HG03175 (cell line): ENCODE measurements around the gene C1QC.

Source experiments
- ATAC-seq: cut with Tn5 transposase; IDR thresholded peaks from one replicate; pipeline ENCODE4 v1.9.1; 2021; ENCODE audit warnings: mild to moderate bottlenecking, moderate library complexity; ENCODE audit not compliant: unreplicated experiment

The C1QC gene

DNA sequence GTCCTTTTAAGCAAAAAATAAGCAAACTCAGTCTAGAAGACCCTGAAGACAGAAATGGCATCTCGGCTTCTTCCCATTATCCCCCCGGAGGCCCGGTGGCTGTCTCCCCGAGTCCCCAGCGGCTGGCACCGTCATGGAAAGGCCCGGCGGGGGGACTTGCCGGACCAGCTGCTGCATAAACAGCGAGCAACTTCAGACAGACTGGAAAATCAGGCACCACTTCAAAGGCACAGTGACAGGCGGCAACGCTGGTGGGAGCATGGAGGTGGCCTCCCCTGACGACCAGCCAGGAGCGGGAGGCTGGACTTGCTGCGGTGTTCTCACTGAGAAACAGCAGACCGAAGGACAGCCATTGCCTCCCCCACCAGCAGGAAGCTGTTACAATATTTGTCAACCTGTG is 25.4 kb upstream of the C1QC start:
- ATAC-seq: no peak

DNA sequence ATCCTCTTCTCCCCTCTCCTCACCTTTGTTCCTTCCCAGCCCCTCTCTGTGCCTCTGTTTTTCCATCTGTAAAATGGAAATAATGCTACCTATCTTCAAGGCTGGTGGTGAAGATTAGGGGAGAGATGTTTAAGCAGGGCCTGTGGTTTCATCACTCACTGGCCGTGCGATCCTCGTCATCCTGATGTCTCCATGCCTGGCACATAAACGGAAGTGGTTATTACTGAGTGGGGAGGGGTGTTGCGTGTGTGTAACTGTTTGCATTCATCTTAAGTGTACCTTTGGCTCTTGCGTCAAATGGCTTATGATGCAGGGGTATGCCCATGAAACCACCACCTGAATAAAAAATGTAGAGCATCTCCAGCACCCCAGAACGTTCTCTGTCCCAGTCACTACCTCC is 24.2 kb upstream of the C1QC start:
- no peak for ATAC-seq

- no peak for ATAC-seq
Measured at GRCh38 chr1:22619798-22620197, 23.6 kb upstream of the C1QC start.

DNA sequence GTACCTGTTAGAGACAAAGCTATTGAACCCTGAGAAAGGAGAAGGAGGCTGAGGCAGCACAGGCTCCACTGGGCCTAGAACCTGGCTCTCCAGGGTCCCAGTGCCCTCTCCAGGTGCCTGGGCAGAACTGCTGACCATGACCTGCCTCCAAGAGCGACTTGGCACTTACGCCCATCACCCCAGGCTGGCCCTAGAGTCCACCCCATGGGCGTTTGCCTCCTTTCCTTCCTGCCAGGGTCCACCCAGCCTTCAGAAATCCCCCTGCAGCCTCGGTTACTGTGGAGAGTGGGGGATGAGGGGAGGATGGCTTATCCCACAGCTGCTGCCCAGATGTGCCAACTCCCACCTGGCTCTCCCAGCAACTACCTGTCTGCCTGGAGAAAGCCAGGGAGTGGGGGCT is 21.7 kb upstream of the C1QC start:
- no peak for ATAC-seq

GRCh38 chr1:22625262-22625925 is 18.0 kb upstream of the C1QC start:
- ATAC-seq: no peak

DNA sequence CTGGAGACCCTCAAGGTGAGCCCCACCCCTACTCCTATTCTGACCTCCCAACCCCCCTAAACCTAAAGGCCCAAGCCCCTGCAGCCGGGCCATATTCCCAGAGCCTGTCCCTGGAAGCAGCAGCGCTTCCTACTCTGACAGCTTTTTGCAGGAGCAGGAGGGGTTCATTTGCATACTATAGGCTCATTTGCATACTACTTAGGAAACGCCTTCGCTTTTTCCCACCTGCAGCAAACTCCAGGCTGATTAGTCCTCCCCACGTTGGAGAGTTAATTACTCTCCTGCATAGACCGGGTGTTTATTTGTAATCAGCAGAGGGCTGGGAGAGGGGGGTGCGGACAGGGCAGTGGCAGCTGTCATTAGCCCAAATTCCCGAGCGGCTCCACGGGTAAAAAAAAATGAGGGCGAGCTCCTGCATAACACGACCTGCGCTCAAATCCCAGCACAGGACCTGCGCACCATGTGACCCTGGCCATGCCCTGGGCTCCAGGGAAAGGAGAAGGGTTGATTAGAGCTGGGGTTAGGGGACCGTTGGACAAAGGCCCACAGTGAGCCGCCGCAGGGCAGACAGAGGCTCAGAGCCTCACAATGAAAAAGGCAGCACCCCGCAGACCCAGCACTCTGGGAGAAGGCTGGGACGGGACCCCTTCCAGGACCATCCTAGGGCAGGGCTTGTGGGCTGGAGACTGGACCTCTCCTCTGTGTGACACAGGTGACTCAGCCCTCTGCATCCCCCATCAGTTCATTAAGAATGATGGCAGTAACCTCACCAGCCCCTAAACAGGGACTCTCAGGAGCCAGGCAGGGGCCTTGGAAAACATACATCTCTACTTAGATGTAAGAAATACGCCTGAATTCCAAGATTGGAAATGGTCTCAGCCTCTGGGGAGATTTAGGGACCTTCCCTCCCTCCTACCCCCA is 16.9 kb upstream of the C1QC start:
- no peak for ATAC-seq

- ATAC-seq: no peak
Measured at GRCh38 chr1:22627331-22627730, 16.1 kb upstream of the C1QC start.

DNA sequence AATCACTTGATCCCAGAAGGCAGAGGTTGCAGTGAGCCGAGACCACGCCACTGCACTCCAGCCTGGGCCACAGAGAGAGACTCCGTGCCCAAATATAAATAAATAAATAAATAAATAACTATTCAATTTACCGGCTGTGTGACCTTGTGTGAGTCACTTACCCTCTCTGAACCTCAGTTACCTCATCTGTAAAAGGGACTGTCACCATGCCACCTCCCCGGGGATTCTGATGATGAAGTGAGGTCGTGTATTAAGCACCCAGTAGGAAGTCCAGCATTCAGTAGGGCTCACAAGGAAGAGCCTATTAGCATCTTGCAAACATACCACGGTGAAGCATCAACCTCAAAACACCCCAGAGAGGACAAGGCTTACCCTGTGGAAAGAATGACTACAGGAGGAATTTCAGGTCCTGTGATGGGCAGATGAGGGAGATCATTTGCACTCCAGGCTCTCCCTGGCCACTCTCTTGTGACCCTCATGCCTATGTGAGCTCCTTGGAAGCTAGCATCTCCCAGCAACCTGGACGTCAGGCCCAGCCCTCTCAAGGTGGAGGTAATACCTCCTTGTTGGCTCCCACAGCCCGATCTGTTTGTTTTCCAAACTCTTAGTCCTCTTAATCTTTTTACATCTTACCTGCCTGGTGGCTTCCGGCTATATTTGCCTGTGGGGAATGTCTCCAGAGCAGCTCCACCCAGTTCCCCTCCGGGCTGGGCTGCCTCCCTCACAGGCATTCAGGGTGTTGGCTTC is 14.6 kb upstream of the C1QC start:
- ATAC-seq: no peak

GRCh38 chr1:22629886-22630285 is 13.5 kb upstream of the C1QC start:
- ATAC-seq: no peak

GRCh38 chr1:22633697-22634463 is 9.6 kb upstream of the C1QC start:
- ATAC-seq: no peak

DNA sequence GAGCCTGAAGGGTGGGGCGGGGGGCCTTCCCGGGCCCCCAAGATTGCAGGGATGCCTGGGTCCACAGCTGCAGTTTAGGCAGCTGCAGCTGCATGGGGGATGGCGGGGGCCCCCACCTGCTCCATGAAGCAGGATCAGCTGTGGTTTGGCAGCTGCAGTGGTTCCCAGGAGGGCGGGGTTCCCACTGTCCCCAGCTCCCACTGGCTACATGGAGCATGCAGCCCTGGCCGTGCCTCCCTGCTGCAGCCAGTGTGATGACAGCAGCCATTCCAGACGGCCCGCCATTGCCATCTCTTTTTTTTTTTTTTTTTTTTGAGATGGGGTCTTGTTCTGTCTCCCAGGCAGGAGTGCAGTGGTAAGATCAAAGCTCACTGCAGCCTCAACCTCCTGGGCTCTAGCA is 8.0 kb upstream of the C1QC start:
- ATAC-seq: no peak

DNA sequence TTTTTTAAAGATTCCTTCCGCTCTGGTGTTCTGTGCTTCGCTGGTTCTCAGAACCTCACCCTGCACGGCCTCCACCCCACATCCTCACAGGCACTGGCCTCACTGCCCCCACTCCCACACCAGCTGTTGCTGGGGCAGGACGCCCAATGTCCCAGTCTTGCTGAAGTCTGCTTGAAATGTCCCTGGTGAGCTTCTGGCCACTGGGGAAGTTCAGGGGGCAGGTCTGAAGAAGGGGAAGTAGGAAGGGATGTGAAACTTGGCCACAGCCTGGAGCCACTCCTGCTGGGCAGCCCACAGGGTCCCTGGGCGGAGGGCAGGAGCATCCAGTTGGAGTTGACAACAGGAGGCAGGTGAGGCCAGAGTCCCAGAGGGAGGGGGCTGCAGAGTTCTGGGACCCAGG is 7.1 kb upstream of the C1QC start, which contains the start of gene C1QA:
C1QA (plus strand) TSS at position 276 of the 400 bp plus-strand sequence. CDS start 989 bp downstream, outside the sequence.
- no peak for ATAC-seq

GRCh38 chr1:22636927-22637326 is 6.5 kb upstream of the C1QC start:
- ATAC-seq: no peak

DNA sequence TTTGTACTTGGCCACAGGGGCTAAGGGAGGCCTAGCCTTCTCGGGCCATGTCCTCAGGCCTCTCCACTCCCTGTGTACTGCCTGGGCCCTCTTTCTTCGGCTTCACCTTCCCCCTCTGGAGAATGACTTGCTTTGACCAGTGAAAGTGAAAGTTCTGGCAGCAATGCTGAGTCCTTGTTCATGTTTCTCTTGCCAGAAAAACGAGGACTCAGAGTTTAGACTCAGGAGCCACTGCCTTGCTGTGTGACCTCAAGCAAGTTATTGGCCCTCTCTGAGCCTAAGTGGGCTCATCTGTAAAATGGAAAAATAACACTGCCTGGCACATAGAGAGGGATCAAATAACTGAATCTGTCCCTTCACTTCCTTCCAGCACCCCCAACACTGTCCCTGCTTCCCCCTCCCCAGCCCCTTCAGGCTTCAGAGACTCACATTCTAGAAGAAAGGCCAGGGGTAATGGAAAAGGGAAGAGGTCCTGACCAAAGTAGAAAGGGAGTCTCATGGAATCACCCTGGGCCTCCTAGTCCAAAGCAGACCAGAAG is 5.5 kb upstream of the C1QC start:
- no peak for ATAC-seq

DNA sequence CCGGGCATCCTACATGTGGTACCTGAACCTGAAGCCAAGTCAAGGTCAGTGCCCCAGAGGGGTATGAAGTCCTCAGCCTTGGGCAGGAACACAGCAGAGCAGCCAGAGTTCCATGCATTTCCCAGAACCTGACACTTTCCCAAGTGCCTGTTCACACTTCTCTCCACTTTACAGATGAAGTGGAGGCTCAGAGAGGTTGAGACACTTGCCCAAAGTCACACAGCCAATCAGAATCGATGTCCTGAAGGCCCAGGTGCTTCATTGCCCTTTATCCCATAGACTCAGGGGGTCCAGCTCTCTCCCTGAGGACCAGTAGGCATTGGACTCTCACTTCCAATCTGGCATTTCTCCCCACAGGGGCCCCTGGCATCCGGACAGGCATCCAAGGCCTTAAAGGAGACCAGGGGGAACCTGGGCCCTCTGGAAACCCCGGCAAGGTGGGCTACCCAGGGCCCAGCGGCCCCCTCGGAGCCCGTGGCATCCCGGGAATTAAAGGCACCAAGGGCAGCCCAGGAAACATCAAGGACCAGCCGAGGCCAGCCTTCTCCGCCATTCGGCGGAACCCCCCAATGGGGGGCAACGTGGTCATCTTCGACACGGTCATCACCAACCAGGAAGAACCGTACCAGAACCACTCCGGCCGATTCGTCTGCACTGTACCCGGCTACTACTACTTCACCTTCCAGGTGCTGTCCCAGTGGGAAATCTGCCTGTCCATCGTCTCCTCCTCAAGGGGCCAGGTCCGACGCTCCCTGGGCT is 4.8 kb upstream of the C1QC start:
- ATAC-seq: no peak

DNA sequence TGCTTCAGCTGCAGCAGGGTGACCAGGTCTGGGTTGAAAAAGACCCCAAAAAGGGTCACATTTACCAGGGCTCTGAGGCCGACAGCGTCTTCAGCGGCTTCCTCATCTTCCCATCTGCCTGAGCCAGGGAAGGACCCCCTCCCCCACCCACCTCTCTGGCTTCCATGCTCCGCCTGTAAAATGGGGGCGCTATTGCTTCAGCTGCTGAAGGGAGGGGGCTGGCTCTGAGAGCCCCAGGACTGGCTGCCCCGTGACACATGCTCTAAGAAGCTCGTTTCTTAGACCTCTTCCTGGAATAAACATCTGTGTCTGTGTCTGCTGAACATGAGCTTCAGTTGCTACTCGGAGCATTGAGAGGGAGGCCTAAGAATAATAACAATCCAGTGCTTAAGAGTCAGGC is 4.1 kb upstream of the C1QC start:
- ATAC-seq: no peak

DNA sequence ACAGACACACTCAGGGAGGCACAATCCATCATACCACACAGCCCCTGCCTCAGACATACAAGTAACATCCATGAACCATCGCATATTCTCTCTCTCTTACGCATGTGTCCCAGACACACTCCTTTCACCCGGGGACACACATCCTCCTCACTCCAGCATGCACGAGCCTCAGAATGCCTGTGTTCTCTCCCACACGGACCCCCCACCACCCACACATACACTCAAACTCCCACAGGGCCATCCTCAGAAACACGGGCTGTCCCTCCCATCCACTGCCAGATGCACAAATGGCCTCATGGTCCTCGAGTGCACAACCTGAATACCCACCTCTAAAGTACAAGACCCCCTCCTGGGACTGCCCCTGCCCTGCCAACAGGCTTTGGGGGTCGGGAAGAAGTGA is 2.2 kb upstream of the C1QC start:
- no peak for ATAC-seq

DNA sequence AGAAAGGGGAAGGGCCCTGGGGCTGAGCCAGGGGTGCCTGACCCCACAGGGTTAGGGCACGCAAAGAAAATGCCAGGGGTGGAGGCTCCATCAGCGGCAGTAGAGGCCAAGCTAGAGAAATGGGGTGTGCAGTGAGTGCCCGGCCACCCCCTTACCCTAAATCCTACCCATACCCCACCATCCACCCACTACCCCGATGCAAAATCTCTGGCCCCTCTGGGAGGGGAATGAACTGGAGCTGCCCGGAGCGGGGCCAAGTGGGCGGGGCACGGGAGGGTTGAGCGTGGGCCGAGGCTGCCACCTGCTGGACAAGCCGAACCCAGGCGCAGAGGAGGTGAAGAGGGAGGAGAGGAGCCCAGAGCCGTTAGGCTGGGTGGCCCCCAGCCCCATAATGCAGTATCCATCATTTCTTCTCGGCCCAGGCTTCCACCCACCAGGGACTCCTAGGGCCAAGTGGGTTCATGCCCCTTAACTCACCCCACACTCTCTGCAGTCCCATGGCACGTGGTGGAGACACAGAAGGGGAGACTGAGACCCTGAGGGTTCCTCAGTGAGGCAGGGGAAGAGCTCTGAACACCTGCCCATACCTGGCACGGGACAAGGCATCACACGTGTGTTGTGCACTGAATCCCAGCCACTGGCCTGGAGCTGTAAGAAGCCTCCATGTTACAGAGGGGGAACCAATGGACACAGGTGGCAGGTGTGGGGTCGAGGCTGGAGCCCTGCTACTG is 1.4 kb upstream of the C1QC start:
- no peak for ATAC-seq

DNA sequence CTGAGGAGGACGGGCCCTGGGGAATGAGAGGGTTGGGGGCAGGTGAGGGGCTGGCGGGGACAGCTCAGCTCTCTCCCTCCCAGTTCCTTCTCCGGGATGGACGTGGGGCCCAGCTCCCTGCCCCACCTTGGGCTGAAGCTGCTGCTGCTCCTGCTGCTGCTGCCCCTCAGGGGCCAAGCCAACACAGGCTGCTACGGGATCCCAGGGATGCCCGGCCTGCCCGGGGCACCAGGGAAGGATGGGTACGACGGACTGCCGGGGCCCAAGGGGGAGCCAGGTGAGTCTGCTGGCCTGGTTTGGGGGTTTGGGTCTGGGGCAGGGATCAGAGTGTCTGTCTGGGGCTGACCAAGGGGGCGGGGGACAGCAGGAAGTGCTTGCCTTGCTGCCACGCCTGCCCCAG is 495 bp downstream of the C1QC start:
- ATAC-seq: no peak
